Neuron (in vitro differentiated cells): Measurements from ENCODE around the gene NWD2.

Experiments
- H2AFZ ChIP-seq: one replicate; pipeline ENCODE4 v1.6.1; 2013; ENCODE audit warnings: low read depth, mild to moderate bottlenecking, inconsistent platforms, low read length, moderate library complexity
- H3K27me3 ChIP-seq: one replicate; pipeline ENCODE4 v1.6.1; 2013; ENCODE audit warnings: low read length; ENCODE audit not compliant: insufficient read depth
- H3K36me3 ChIP-seq: one replicate; pipeline ENCODE4 v1.6.1; 2013; ENCODE audit warnings: low read length; ENCODE audit not compliant: insufficient read depth
- H3K4me1 ChIP-seq: one replicate; pipeline ENCODE4 v1.6.1; 2013; ENCODE audit warnings: low read length; ENCODE audit not compliant: insufficient read depth
- H3K4me3 ChIP-seq: 2 replicates; pipeline ENCODE4 v1.5.1; 2013; ENCODE audit warnings: mild to moderate bottlenecking, low read length, moderate library complexity
- H3K9me3 ChIP-seq: one replicate; pipeline ENCODE4 v1.6.1; 2013; ENCODE audit warnings: low read length

NWD2 gene

DNA sequence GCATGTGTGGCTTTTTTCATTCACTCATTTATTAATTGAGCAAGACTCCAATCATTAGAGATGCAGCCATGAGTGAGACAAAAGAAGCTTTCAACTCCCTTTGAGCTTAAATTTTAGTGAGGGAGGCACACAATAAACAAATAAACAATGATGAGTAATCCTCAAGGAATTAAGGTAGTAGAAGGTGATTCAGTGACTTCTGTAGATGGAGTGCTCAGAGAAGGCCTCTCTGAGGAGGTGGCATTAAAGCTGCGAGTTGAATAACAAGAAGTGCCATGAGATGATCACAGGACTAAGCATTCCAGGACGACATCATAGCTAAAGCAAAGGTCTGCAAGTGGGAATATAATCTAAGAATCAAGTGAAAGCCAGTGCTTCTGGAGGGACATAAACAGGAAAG lies 77.6 kb downstream of the NWD2 start:
- H3K27me3 ChIP-seq, result no peaks in the 10 kb centered on the region
- H3K4me1 ChIP-seq, result no peaks in the 10 kb centered on the region
- H2AFZ ChIP-seq, result no peak overlapping the region
- H3K36me3 ChIP-seq, result no peaks in the 10 kb centered on the region
- no peaks in the 10 kb centered on the region for H3K9me3 ChIP-seq
- no peak overlapping the region for H3K4me3 ChIP-seq

DNA sequence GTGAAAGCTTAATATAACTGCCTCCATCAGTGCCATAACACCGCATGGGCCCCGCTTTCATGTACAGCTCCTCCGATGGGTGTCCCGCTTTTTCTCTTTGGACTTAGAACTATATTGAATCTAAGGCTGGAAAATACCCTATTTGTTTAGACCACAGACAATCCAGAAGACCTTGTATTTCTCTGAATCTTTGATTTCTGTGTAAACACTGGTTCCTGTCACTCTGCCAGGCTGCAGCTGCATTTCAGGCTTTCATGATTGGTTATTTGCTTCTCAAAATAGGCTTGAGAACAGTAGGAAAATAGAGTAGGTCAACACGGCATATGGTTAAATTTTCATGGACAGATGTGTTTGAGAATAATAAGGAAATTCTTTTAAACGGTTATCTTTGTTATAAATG lies 80.0 kb downstream of the NWD2 start:
- Histone ChIP-seq H3K36me3 (no peaks in the 10 kb centered on the region), H2AFZ (no peak overlapping the region), H3K9me3 (no peaks in the 10 kb centered on the region), H3K27me3 (no peaks in the 10 kb centered on the region), H3K4me1 (no peaks in the 10 kb centered on the region), H3K4me3 (no peak overlapping the region)

DNA sequence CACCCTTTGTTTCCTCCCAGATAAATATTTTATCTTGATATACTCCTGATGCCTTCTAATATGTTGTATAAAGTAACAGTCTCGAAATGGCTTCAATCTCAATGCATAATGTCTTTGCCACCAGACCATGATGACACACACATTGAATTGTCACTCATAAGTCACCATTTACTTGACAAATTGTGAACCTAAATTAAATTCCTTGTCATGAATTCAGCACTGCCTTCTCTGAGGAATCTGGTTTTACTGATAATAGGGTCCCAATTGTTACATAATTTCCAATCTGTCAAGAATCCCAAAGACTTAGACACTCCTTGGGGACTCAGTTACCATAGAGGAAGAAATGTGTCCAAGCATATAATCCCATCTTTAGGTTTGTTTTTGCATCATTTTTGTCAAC lies 82.3 kb downstream of the NWD2 start:
- Histone ChIP-seq H3K36me3 (no peaks in the 10 kb centered on the region), H3K4me3 (no peak overlapping the region), H2AFZ (no peak overlapping the region), H3K27me3 (no peaks in the 10 kb centered on the region), H3K4me1 (no peaks in the 10 kb centered on the region), H3K9me3 (no peaks in the 10 kb centered on the region)

DNA sequence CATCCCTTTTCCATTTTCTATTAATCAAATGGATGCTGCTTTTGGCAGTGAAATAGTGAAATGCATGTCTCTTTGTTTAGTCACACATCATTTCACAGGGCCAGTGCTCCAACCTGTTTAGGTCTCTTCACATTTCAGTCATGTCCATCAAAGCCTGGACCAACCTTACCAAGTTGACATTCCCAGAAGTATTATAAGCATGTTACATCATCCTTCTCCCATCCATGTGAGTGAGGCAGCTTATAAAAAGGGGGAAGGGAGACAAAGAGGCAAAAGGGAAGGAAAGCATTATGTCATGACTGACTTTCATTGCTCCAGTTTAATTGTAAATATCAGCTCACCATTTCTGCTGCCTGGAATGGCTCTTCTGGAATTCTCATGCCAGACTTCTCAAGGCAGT lies 94.4 kb downstream of the NWD2 start:
- Histone ChIP-seq H3K9me3 (no peaks in the 10 kb centered on the region), H3K36me3 (no peaks in the 10 kb centered on the region), H2AFZ (no peak overlapping the region), H3K27me3 (no peaks in the 10 kb centered on the region), H3K4me3 (no peak overlapping the region), H3K4me1 (no peaks in the 10 kb centered on the region)

DNA sequence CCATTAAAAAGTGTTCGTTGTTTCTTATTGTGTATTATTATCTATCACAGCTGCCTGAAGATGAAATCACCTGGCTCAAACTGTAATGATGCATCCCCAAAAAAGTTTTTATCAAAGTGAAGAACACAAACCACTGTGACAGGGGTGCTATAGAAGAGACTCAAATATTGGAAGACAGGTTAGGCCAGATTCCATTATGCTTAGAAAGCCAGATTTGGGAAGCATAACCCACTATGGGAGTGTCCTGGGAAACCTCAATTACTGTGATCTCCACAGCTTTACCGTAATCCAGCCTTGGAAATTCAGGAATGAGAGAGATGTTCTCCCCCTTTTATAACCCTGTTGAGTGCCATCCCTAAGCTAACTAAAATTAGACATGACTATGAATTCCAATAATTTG lies 114.2 kb downstream of the NWD2 start:
- Histone ChIP-seq H2AFZ (no peak overlapping the region), H3K36me3 (no peaks in the 10 kb centered on the region), H3K27me3 (no peaks in the 10 kb centered on the region), H3K4me3 (no peak overlapping the region), H3K4me1 (no peaks in the 10 kb centered on the region), H3K9me3 (no peaks in the 10 kb centered on the region)

DNA sequence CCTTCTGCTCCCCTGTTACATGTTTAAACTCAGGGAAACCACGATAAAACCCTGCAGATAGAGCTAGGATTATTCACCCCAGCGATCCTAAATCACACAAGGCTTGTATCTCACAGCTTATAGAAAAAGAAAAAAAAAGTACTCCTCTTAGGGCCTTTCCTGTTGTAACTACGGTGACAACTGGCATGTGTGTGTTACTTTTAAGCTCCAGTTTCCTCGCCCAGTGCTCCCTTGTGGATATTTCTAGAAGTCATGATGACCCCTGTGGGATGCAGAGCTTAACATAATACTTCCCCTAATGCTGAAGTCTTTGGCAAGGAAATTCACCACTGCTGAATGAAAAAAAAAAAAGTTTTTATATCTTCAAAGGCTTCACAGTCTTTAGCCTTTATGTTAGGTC lies 114.7 kb downstream of the NWD2 start:
- H3K9me3 ChIP-seq, result no peaks in the 10 kb centered on the region
- no peak overlapping the region for H3K4me3 ChIP-seq
- H3K36me3 ChIP-seq, result no peaks in the 10 kb centered on the region
- no peaks in the 10 kb centered on the region for H3K4me1 ChIP-seq
- H2AFZ ChIP-seq, result no peak overlapping the region
- no peaks in the 10 kb centered on the region for H3K27me3 ChIP-seq

DNA sequence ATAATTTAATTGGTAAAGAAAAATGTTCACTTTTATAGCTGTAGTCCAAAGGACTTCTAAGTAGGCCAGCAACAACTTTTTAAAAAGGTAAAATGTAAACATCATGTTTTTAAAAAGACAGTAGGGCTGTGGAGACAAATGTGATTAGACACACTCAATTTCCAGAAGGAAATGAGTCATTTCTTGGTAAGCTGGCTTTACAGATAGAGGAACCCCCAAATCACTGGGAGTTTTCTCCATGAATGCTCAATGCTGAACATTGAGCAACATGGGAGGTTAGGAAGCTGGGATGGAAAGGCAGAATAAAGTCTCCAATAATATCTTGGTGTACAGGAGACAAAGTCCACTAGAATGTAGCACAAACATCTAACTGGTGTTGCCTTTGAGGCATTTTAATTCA lies 121.3 kb downstream of the NWD2 start:
- Histone ChIP-seq H3K36me3 (no peaks in the 10 kb centered on the region), H3K4me3 (no peak overlapping the region), H2AFZ (no peak overlapping the region), H3K4me1 (no peaks in the 10 kb centered on the region), H3K27me3 (no peaks in the 10 kb centered on the region), H3K9me3 (no peaks in the 10 kb centered on the region)

DNA sequence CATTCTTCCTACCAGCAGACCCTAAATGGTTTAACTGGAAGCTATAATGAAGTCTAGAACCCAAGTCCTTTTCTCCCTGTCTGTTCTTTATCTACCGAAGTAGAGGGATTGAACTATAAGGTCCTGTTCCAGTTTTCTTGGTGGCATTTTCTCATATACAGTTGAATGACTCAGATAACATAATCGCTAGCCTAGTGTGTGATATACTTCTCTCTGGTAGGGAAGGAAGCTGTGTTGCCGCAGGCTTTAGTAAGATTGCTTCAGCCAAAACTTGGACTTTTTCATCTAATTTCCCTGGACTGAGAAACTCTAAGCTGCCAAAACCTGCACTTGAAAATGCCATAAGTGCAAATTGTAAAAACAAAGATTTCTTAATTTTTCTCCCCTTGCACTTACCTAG lies 123.4 kb downstream of the NWD2 start:
- Histone ChIP-seq H3K4me1 (no peaks in the 10 kb centered on the region), H3K36me3 (no peaks in the 10 kb centered on the region), H3K4me3 (no peak overlapping the region), H2AFZ (no peak overlapping the region), H3K9me3 (no peaks in the 10 kb centered on the region), H3K27me3 (no peaks in the 10 kb centered on the region)

DNA sequence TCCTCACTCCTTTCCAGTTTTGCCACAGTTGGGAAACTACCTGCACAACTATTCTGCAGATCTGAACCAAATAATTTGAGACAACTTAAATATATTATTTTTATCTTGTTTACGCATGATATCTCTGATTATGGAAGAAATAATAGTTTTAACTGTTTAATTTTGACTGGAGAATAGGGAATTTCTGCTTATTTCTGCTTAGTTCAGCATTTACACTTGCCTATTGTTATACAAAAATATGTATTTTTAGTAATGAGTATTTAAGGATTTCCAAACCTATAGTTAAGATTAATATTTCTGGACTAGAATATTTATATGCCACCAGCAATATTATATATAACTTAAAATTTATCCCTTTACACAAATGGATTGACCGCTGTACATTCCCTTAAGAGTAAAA lies 125.5 kb downstream of the NWD2 start:
- no peaks in the 10 kb centered on the region for H3K4me1 ChIP-seq

DNA sequence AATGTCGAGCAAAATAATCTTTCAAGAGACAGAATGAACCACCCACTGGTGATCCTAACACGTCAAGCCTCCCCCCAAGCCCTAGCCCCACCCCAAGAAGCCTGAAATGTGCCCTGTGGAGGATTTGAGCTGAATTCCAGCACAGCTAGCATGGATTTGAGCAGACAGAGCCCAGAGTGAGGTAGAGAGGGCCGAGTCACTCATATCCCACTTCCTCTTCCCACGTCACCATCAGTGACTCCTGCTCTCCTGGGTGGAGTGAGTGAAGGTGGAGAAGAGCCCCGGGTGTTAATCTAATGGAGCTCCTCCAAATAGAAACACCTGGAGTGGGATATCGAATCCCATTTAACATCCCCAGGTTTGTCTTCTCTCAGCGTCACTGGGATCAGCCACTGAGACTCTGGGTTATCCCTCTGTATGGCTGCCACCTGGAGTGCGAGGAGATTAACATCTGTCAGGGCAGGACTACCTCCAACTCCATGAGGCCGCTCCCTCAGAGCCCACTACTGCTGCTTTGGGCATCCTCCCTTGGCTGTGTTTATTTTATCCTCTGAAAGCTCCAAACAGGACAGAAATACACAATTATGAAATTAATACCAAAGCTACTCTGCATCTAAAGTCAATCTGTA lies 136.6 kb downstream of the NWD2 start:
- Histone ChIP-seq H3K4me1 (no peaks in the 10 kb centered on the region), H3K4me3 (no peak overlapping the region), H3K27me3 (no peaks in the 10 kb centered on the region), H3K9me3 (no peaks in the 10 kb centered on the region), H2AFZ (peak overlapping the region; percentile 54), H3K36me3 (no peaks in the 10 kb centered on the region)

More for the DNA sequence above, 125.5 kb downstream of the NWD2 start:
- H2AFZ ChIP-seq, result no peak overlapping the region
- no peaks in the 10 kb centered on the region for H3K36me3 ChIP-seq
- H3K27me3 ChIP-seq, result no peaks in the 10 kb centered on the region
- H3K4me3 ChIP-seq, result no peak overlapping the region
- H3K9me3 ChIP-seq, result no peaks in the 10 kb centered on the region

DNA sequence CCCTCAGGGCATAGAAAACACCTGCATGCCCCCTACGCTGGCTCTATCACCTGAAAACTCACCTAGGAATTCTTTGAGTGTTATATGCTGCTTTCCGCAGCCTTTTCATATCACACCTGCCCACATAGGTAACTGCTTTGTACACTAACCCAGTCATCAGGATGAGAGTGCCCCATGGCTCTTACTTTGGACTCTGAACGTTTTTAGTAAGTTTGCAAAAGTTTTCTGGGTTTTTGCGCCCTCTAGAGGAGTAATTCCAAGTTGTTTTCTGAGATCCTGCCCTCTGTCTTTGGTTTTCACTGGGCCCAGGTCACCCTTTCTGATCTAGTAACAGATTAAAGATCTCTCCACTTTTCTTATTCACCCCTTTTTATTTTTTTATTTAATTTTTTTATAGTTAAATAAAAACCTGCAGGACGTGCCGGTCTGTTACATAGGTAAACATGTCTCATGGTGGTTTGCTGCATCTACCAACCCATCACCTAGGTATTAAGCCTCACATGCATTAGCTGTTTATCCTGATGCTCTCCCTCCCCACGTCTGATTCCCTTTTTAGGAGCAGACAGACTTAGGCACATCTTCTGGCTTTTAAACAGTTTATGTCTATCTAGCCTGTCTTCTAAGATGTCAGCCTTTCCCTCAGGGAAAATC lies 139.2 kb downstream of the NWD2 start:
- Histone ChIP-seq H2AFZ (no peak overlapping the region), H3K27me3 (no peaks in the 10 kb centered on the region), H3K4me1 (no peaks in the 10 kb centered on the region), H3K36me3 (no peaks in the 10 kb centered on the region), H3K9me3 (no peaks in the 10 kb centered on the region), H3K4me3 (no peak overlapping the region)

DNA sequence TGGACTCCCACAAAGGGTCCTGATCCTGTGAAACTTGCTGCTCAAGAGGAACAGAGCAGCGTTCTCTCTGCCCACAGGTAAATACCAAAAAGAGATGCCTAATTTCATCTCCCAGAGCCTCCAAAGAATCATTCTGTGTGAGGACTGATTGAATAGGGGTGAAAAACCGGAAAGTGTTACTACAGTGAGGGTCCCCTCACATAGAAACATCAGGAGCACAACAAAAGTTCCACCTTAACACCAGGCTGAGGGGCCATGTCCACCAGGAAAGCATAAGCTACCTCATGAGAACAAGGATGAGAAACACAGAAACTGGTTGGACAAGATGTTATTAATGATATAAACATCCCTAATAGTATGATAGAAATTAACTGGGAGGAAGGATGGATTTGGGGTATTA lies 140.9 kb downstream of the NWD2 start:
- H3K36me3 ChIP-seq, result no peaks in the 10 kb centered on the region
- no peaks in the 10 kb centered on the region for H3K4me1 ChIP-seq
- no peaks in the 10 kb centered on the region for H3K27me3 ChIP-seq
- no peak overlapping the region for H2AFZ ChIP-seq
- H3K9me3 ChIP-seq, result no peaks in the 10 kb centered on the region
- no peak overlapping the region for H3K4me3 ChIP-seq

DNA sequence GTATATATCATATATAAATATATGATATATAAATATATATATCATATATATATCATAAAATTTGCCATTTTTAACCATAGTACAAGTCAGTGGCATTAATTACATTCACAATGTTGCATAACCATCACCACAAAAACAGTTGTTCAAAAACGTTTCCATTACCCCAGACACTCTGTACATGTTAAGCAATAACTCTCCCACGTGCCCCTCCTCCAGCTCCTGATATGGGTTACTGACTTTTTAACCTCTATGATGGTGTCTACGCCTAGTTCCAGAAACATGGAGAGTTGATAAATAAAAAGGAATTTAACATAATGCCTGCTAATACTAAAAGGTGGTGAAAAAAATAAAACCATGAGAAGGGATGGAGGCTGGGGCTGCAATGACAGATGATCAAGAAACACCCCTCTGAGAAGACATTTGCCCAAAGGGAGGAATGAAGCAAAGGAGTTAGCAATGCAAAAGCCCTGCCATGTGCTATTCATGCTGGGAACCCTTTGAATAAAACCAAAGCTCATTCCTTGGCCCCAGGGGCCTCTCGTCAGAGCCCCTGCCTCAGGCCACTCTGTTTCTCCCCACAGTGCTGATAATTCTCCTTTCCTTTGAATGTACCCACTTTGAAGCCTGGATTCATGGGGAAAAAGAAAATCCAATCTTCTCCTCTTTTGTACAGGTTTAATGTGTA lies 144.3 kb downstream of the NWD2 start:
- no peak overlapping the region for H2AFZ ChIP-seq
- H3K9me3 ChIP-seq, result no peaks in the 10 kb centered on the region
- no peaks in the 10 kb centered on the region for H3K27me3 ChIP-seq
- no peaks in the 10 kb centered on the region for H3K36me3 ChIP-seq
- no peak overlapping the region for H3K4me3 ChIP-seq
- H3K4me1 ChIP-seq, result peaks cover 6% of the 10 kb centered on the region
